Type B pancreatic cell (in vitro differentiated cells): ENCODE results near the gene SLC25A28. TPM values are rescaled to one million over a fixed set of nuclear protein-coding genes. Genes with fewer than 3 reads are reported as not detected.
"Not testable (repeated sequence)": the region's sequence is repeated elsewhere in the genome, so short reads cannot be mapped to it uniquely, and the experiment has no call there.

Experiments used
- DNase-seq: peaks from one replicate; pipeline ENCODE4 v3.0.0; 2021; ENCODE audit warnings: mixed read lengths; ENCODE audit not compliant: unreplicated experiment; ENCODE audit errors: extremely low spot score
- H3K27ac Mint-ChIP-seq: 2 replicates; pipeline ENCODE4 v1.8.0; 2021; ENCODE audit warnings: mild to moderate bottlenecking, mixed read lengths
- H3K27me3 Mint-ChIP-seq: 2 replicates; pipeline ENCODE4 v1.8.0; 2021; ENCODE audit warnings: mixed read lengths
- H3K36me3 Mint-ChIP-seq: 2 replicates; pipeline ENCODE4 v1.8.0; 2021; ENCODE audit warnings: mixed read lengths
- H3K4me1 Mint-ChIP-seq: one replicate; pipeline ENCODE4 v1.8.0; 2021; ENCODE audit warnings: mixed read lengths; ENCODE audit not compliant: unreplicated experiment
- H3K4me3 Mint-ChIP-seq: 2 replicates; pipeline ENCODE4 v1.8.0; 2021; ENCODE audit warnings: mild to moderate bottlenecking, mixed read lengths
- H3K9me3 Mint-ChIP-seq: 2 replicates; pipeline ENCODE4 v1.8.0; 2021; ENCODE audit warnings: mixed read lengths
- total RNA-seq: library from RNA; stranded (reverse); gene quantifications from 2 replicates; pipeline ENCODE4 v1.2.1, GENCODE V29; 2021; ENCODE audit warnings: low replicate concordance
- TF ChIP-seq, protein P1 (sequence below): fragments of 200-600 bp; sonication (generic); conservative IDR thresholded peaks from 2 replicates; pipeline ENCODE4 v1.5.0; 2021; ENCODE audit warnings: antibody characterized with exemption, mild to moderate bottlenecking

Gene SLC25A28
- total RNA-seq, 1 donor from 2014 or later, result 33.9 TPM

- H3K4me3 Mint-ChIP-seq, result no peak overlapping the region
- H3K36me3 Mint-ChIP-seq, result no peaks in the 10 kb centered on the region
- H3K27me3 Mint-ChIP-seq, result peaks cover 26% of the 10 kb centered on the region
- no peak for DNase-seq
- peaks cover 16% of the 10 kb centered on the region for H3K4me1 Mint-ChIP-seq
- H3K9me3 Mint-ChIP-seq, result peaks cover 5% of the 10 kb centered on the region
- H3K27ac Mint-ChIP-seq, result no peak overlapping the region
- TF ChIP-seq, protein P1, sequence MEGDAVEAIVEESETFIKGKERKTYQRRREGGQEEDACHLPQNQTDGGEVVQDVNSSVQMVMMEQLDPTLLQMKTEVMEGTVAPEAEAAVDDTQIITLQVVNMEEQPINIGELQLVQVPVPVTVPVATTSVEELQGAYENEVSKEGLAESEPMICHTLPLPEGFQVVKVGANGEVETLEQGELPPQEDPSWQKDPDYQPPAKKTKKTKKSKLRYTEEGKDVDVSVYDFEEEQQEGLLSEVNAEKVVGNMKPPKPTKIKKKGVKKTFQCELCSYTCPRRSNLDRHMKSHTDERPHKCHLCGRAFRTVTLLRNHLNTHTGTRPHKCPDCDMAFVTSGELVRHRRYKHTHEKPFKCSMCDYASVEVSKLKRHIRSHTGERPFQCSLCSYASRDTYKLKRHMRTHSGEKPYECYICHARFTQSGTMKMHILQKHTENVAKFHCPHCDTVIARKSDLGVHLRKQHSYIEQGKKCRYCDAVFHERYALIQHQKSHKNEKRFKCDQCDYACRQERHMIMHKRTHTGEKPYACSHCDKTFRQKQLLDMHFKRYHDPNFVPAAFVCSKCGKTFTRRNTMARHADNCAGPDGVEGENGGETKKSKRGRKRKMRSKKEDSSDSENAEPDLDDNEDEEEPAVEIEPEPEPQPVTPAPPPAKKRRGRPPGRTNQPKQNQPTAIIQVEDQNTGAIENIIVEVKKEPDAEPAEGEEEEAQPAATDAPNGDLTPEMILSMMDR, result no peak
Observed at GRCh38 chr10:99598781-99599509, 21.3 kb downstream of the SLC25A28 start.

GRCh38 chr10:99598011-99598410, 22.2 kb downstream of the SLC25A28 start:
- DNase-seq, result no peak
- Mint-ChIP-seq H3K9me3 (peaks cover 4% of the 10 kb centered on the region), H3K36me3 (no peaks in the 10 kb centered on the region), H3K27me3 (peaks cover 26% of the 10 kb centered on the region), H3K4me1 (peaks cover 16% of the 10 kb centered on the region), H3K4me3 (no peak overlapping the region), H3K27ac (no peak overlapping the region)
- TF ChIP-seq, protein P1, result no peak

DNA sequence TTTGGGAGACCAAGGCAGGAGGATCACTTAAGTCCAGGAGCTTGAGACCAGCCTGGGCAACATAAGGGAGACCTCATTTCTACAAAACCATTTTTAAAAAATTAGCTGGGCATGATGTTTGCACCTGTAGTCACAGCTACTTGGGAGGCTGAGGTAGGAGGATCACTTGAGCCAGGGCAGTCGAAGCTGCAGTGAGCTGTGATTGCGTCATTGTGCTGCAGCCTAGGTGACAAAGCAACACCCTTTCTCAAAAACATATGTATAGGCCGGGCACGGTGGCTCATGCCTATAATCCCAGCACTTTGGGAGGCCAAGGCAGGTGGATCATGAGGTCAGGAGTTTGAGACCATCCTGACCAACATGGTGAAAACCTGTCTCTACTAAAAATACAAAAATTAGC, 23.5 kb downstream of the SLC25A28 start:
- DNase-seq, H3K9me3 Mint-ChIP-seq, H3K36me3 Mint-ChIP-seq, H3K27ac Mint-ChIP-seq, H3K4me3 Mint-ChIP-seq: not testable (repeated sequence)
- Mint-ChIP-seq H3K4me1 (peaks cover 16% of the 10 kb centered on the region), H3K27me3 (peaks cover 26% of the 10 kb centered on the region)

DNA sequence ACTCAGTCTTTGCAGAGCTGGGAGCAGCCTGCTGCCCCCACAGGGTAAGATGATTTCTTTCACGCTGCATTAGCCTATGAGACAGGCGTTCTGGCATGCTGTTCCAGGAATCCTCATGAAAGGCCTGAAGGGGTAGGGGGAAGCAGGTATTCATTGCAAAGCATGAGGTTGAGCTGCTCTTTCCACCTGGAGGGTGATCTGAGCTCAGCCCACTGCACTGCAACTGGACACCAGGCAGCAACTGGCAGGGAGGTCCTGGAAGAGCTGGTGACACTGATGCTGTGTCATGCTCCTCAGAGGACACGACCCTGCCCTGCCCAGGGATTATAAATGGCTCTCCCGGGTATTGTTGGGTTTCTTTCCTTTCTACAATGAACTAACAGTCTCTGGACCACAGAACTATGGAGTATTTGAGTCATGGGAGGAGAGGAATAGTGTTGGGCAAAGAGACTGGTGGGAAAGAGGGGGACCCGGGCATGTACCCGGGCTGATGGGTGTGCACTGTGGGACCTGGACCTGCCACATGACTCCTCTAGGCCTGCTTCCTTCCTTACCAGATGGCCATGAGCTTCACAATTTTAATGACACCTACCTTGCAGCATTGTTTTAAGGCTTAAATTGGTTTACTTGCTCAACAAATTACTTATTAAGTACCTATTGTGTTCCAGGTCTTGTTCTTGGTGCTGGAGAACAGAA, 24.3 kb downstream of the SLC25A28 start:
- no peaks in the 10 kb centered on the region for H3K36me3 Mint-ChIP-seq
- TF ChIP-seq, protein P1, result no peak
- H3K9me3 Mint-ChIP-seq, result no peaks in the 10 kb centered on the region
- peaks cover 26% of the 10 kb centered on the region for H3K27me3 Mint-ChIP-seq
- no peak overlapping the region for H3K27ac Mint-ChIP-seq
- DNase-seq, result no peak
- peaks cover 16% of the 10 kb centered on the region for H3K4me1 Mint-ChIP-seq
- H3K4me3 Mint-ChIP-seq, result no peak overlapping the region

- no peaks in the 10 kb centered on the region for H3K9me3 Mint-ChIP-seq
- H3K36me3 Mint-ChIP-seq, result no peaks in the 10 kb centered on the region
- H3K27ac Mint-ChIP-seq, result no peak overlapping the region
Observed at GRCh38 chr10:99595236-99595635, 25.0 kb downstream of the SLC25A28 start.

More at GRCh38 chr10:99595236-99595635, 25.0 kb downstream of the SLC25A28 start:
- Mint-ChIP-seq H3K27me3 (peaks cover 26% of the 10 kb centered on the region), H3K4me3 (no peak overlapping the region), H3K4me1 (peaks cover 16% of the 10 kb centered on the region)
- no peak for DNase-seq
- TF ChIP-seq, protein P1, result no peak
